ENCODE measurements around the gene AFAP1L2.
A peak's percentile ranks its signal among the peaks of the same experiment; 100 is the strongest.

The AFAP1L2 gene

GRCh38 chr10:114313866-114314265, 90.4 kb downstream of the AFAP1L2 start:
- no peak for DNase-seq

GRCh38 chr10:114313139-114313538, 91.2 kb downstream of the AFAP1L2 start:
- DNase-seq: no peak

- DNase-seq: no peak
These were observed 92.6 kb downstream of the AFAP1L2 start for GRCh38 chr10:114311496-114312209.

- no peak for DNase-seq
These were observed 93.3 kb downstream of the AFAP1L2 start for GRCh38 chr10:114311023-114311422.

GRCh38 chr10:114310346-114310745, 94.0 kb downstream of the AFAP1L2 start:
- DNase-seq: no peak

- no peak for DNase-seq
These were observed 95.0 kb downstream of the AFAP1L2 start for GRCh38 chr10:114309364-114309651.

GRCh38 chr10:114308531-114309363, 95.6 kb downstream of the AFAP1L2 start:
- peak in 8 of 56 donors; percentile 5 to 40 (median 20) for DNase-seq

GRCh38 chr10:114307731-114308130, 96.6 kb downstream of the AFAP1L2 start:
- DNase-seq: peak in 5 of 56 donors; percentile 12 to 64 (median 31)

- DNase-seq: no peak
These were observed 98.0 kb downstream of the AFAP1L2 start for GRCh38 chr10:114306116-114306973.

GRCh38 chr10:114305521-114305925, 98.8 kb downstream of the AFAP1L2 start:
- peak in 1 of 56 donors; percentile 55 for DNase-seq

- peak in 17 of 56 donors; percentile 11 to 68 (median 37) for DNase-seq
These were observed 99.5 kb downstream of the AFAP1L2 start for GRCh38 chr10:114304571-114305421.

- peak in 55 of 56 donors; percentile 8 to 91 (median 59) for DNase-seq
These were observed 100.2 kb downstream of the AFAP1L2 start for GRCh38 chr10:114304017-114304570.

GRCh38 chr10:114303556-114303955, 100.7 kb downstream of the AFAP1L2 start:
- DNase-seq: no peak

- DNase-seq: peak in 7 of 56 donors; percentile 6 to 30 (median 16)
These were observed 102.2 kb downstream of the AFAP1L2 start for GRCh38 chr10:114301951-114302710.

GRCh38 chr10:114301177-114301576, 103.1 kb downstream of the AFAP1L2 start:
- DNase-seq: no peak

- DNase-seq: no peak
These were observed 104.2 kb downstream of the AFAP1L2 start for GRCh38 chr10:114300036-114300645.

GRCh38 chr10:114297136-114297705, 107.1 kb downstream of the AFAP1L2 start:
- no peak for DNase-seq

GRCh38 chr10:114295393-114295792, 108.9 kb downstream of the AFAP1L2 start:
- no peak for DNase-seq

- no peak for DNase-seq
These were observed 109.8 kb downstream of the AFAP1L2 start for GRCh38 chr10:114294549-114294948.

Data from amygdala (tissue), 56 donors.